Measurements from ENCODE around the gene CASP9. TPM values are rescaled to one million over a fixed set of nuclear protein-coding genes. Genes with fewer than 3 reads are reported as not detected.

The CASP9 gene
- total RNA-seq, 1 donor from 2014 or later, result 8.5 TPM

GRCh38 chr1:15452216-15452615 lies 71.8 kb downstream of the CASP9 start:
- no peak overlapping the region for H3K4me3 Mint-ChIP-seq (ENCODE audit: unreplicated experiment)
- peaks cover 6% of the 10 kb centered on the region for H3K9me3 Mint-ChIP-seq (ENCODE audit: unreplicated experiment)
- Histone ChIP-seq H3K27ac (ENCODE audit: low read depth, low read length) (no peak overlapping the region), H3K4me1 (ENCODE audit: insufficient read depth, low read length) (peaks cover 11% of the 10 kb centered on the region), H3K36me3 (ENCODE audit: insufficient read depth, low read length) (no peaks in the 10 kb centered on the region), H3K9me3 (ENCODE audit: insufficient read depth, low read depth, low read length) (no peaks in the 10 kb centered on the region), H3K27me3 (ENCODE audit: insufficient read depth, low read length) (peaks cover 3% of the 10 kb centered on the region), H3K9ac (ENCODE audit: low read length) (no peak overlapping the region), H4K20me1 (ENCODE audit: insufficient read depth, low read length) (no peaks in the 10 kb centered on the region), H3K79me2 (ENCODE audit: insufficient read depth, low read length) (no peaks in the 10 kb centered on the region), H2AFZ (ENCODE audit: low read depth, low read length) (no peak overlapping the region), H3K4me3 (ENCODE audit: insufficient read depth, low read depth, low read length) (no peak overlapping the region), H3K4me2 (ENCODE audit: low read length) (no peak overlapping the region)
- no peak for DNase-seq (ENCODE audit: low read depth)
- peaks cover 2% of the 10 kb centered on the region for H3K4me1 Mint-ChIP-seq (ENCODE audit: low read depth, unreplicated experiment)
- FAIRE-seq, result no peak
- no peaks in the 10 kb centered on the region for H3K36me3 Mint-ChIP-seq (ENCODE audit: low read depth, unreplicated experiment)
- no peak overlapping the region for H3K27ac Mint-ChIP-seq (ENCODE audit: unreplicated experiment)
- peaks cover 9% of the 10 kb centered on the region for H3K27me3 Mint-ChIP-seq (ENCODE audit: low read depth, unreplicated experiment)
- TF ChIP-seq CTCF (IDR thresholded peaks at IDR 0.05; ENCODE audit: insufficient read depth, low read depth, low read length) (no peak), EZH2 (IDR thresholded peaks at IDR 0.05; ENCODE audit: insufficient read depth, low read length) (no peak)

DNA sequence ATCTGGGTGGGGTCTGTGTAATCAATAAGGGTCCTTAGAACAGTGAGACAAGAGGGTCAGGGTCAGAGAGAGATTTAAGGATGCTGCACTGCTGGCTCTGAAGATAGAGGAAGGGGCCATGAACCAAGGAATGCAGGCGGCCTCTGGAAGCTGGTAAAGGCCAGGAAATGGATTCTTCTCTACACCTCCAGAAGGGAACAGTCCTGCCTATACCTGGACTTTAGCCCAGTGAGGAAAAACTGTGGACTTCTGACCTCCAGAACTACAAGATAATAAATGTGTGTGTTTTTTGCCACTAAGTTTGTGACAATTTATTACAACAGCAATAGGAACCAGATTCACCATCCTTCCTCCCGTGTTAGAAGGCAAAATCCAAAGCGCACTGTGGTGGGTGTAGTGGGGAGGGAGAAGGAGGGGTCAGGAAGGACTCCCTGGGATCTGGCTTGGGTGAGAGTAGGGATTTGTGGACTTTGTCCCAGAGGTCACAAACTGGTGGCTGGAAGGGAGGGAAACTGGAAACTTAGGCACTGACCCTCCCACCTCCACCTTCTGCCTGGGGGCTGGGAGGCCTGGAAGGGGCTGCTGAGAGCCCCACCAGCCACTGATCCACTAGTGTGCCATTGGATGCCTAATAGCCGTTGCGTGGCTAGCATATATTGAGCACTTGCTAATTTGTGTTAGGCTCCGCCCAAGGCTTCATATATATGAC lies 72.8 kb downstream of the CASP9 start:
- no peak overlapping the region for H2AFZ ChIP-seq (ENCODE audit: low read depth, low read length)
- no peak overlapping the region for H3K4me3 ChIP-seq (ENCODE audit: insufficient read depth, low read depth, low read length)
- H4K20me1 ChIP-seq (ENCODE audit: insufficient read depth, low read length), result no peaks in the 10 kb centered on the region
- no peak for DNase-seq (ENCODE audit: low read depth)
- Mint-ChIP-seq H3K9me3 (ENCODE audit: unreplicated experiment) (peaks cover 6% of the 10 kb centered on the region), H3K27ac (ENCODE audit: unreplicated experiment) (no peak overlapping the region), H3K27me3 (ENCODE audit: low read depth, unreplicated experiment) (peaks cover 14% of the 10 kb centered on the region), H3K4me3 (ENCODE audit: unreplicated experiment) (no peak overlapping the region), H3K4me1 (ENCODE audit: low read depth, unreplicated experiment) (peaks cover 2% of the 10 kb centered on the region), H3K36me3 (ENCODE audit: low read depth, unreplicated experiment) (no peaks in the 10 kb centered on the region)
- no peak overlapping the region for H3K4me2 ChIP-seq (ENCODE audit: low read length)
- H3K27me3 ChIP-seq (ENCODE audit: insufficient read depth, low read length), result peaks cover 4% of the 10 kb centered on the region
- H3K79me2 ChIP-seq (ENCODE audit: insufficient read depth, low read length), result no peaks in the 10 kb centered on the region
- no peak for TF ChIP-seq EZH2 (IDR thresholded peaks at IDR 0.05; ENCODE audit: insufficient read depth, low read length)
- no peak for TF ChIP-seq CTCF (IDR thresholded peaks at IDR 0.05; ENCODE audit: insufficient read depth, low read depth, low read length)
- no peaks in the 10 kb centered on the region for H3K36me3 ChIP-seq (ENCODE audit: insufficient read depth, low read length)
- H3K9me3 ChIP-seq (ENCODE audit: insufficient read depth, low read depth, low read length), result no peaks in the 10 kb centered on the region
- no peak for FAIRE-seq
- no peak overlapping the region for H3K27ac ChIP-seq (ENCODE audit: low read depth, low read length)
- H3K4me1 ChIP-seq (ENCODE audit: insufficient read depth, low read length), result peaks cover 11% of the 10 kb centered on the region
- H3K9ac ChIP-seq (ENCODE audit: low read length), result no peak overlapping the region

DNA sequence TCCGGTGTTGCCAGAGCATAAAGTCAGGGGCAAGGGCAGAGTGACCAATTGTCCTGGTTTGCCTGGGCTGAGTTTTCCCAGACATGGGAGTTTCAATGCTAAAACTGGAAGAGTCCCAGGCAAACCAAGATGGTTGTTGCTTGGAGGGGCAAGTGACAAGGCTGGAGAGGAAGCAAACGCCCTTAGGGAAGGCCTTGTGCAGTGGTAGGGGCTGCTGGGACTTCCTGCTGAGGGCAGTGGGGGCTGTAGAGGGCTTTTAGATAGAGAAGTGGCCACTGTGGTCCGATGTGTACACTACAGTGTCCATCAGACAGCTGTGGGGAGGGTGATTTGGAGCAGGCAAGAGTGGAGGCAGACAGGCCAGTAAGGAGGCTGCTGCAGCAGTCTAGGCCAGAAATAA lies 74.4 kb downstream of the CASP9 start:
- Mint-ChIP-seq H3K4me3 (ENCODE audit: unreplicated experiment) (no peak overlapping the region), H3K4me1 (ENCODE audit: low read depth, unreplicated experiment) (peaks cover 2% of the 10 kb centered on the region), H3K36me3 (ENCODE audit: low read depth, unreplicated experiment) (no peaks in the 10 kb centered on the region)

More for the DNA sequence above, 74.4 kb downstream of the CASP9 start:
- FAIRE-seq (no peak), DNase-seq (ENCODE audit: low read depth) (no peak)
- TF ChIP-seq EZH2 (IDR thresholded peaks at IDR 0.05; ENCODE audit: insufficient read depth, low read length) (no peak), CTCF (IDR thresholded peaks at IDR 0.05; ENCODE audit: insufficient read depth, low read depth, low read length) (no peak)
- Histone ChIP-seq H4K20me1 (ENCODE audit: insufficient read depth, low read length) (no peaks in the 10 kb centered on the region), H2AFZ (ENCODE audit: low read depth, low read length) (no peak overlapping the region), H3K4me3 (ENCODE audit: insufficient read depth, low read depth, low read length) (no peak overlapping the region), H3K4me1 (ENCODE audit: insufficient read depth, low read length) (peaks cover 10% of the 10 kb centered on the region), H3K27ac (ENCODE audit: low read depth, low read length) (no peak overlapping the region), H3K9me3 (ENCODE audit: insufficient read depth, low read depth, low read length) (no peaks in the 10 kb centered on the region), H3K4me2 (ENCODE audit: low read length) (no peak overlapping the region), H3K9ac (ENCODE audit: low read length) (no peak overlapping the region), H3K79me2 (ENCODE audit: insufficient read depth, low read length) (no peaks in the 10 kb centered on the region), H3K27me3 (ENCODE audit: insufficient read depth, low read length) (peaks cover 4% of the 10 kb centered on the region), H3K36me3 (ENCODE audit: insufficient read depth, low read length) (no peaks in the 10 kb centered on the region)
- Mint-ChIP-seq H3K9me3 (ENCODE audit: unreplicated experiment) (peaks cover 6% of the 10 kb centered on the region), H3K27ac (ENCODE audit: unreplicated experiment) (no peak overlapping the region), H3K27me3 (ENCODE audit: low read depth, unreplicated experiment) (peaks cover 19% of the 10 kb centered on the region)
